ENCODE data around the gene TP53AIP1.

Gene TP53AIP1

DNA sequence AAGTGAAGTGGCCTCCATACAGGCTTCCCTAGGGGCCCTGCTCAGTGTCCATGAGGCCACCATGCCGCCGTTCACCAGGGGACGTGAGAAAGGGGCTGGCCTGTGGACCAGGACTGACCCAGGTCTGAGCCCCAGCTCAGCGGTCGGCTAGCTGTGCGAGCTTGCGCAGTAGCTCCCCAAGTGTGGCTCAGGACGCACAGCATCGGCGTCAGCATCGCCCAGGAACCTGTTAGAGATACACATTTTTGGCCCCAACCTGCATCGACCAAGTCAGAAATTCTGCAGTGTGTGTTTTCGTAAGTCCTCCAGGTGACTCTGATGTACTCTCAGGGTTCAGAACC lies 429 bp downstream of the TP53AIP1 start:
- DNase-seq: no peak

DNA sequence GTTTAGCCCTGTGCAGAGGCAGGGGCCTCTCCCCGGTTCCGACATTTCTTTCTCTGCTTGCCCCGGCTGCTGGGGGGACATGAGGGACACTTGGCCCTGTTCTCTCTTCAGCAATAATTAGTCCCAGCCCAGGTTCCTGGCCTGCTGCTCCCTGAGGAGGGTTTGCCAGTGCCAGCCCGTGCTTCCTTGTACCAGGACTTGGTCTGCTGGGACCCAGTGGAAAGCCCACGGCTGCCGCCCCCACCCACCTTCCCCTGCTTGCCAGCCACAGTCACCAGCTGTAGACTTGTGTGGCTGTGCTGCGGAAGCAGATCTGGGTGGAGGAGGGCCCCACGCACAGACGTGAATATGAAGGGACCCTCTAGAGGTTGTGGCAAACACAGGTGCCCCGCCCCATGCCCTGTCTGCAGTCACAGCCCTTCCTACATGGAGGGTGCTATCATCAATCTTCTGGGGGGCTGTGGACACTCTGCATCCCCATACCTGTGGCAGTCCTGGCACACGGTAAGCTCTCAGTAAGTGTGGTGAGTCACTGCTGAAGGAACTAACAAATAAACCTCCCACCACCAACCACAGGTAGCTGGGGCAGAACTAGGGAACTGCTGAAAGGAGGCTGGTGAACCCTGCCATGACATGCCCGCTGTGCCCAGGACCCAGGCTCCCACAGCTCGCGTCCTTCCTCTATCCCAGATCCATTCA lies 949 bp downstream of the TP53AIP1 start:
- no peak for DNase-seq

DNA sequence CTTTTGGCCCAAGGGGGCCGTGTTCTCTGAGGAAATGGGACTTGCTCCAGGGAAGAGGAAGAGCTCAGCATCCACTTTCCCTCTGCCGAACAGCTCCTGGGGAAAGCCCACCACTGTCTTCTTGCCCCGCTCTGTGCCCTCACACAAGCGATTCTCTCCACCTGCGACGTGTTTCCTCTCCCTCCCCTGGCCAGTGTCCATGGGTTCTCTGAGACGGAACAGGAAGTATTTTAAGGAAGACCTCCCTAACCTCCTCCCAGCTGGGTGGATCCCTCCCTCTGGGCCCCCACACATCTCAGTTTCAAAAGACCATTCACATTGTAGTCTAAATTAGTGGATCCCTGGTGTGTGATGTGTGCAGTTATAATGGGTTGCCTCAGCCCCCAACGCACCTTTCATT lies 1.6 kb downstream of the TP53AIP1 start:
- DNase-seq: no peak

DNA sequence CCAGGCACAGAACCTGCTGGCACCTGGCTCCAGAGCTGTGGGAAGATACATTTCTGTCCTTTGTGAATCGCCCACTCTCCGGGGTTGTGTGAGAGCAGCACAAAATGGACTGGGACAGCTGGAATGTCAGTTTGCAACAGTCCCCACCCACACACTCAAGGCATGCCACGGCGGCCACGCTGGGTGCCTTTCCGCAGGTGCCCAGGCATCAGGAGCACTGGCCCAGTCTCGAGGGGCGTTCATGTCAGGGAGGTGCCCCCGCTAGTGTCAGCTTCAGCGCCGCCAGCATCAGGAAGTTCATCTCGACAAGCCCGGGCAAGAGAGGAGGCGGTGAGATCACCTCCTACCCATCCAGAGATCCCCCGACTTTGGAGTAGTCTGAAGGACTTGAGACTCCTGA lies 2.1 kb downstream of the TP53AIP1 start:
- no peak for DNase-seq

DNA sequence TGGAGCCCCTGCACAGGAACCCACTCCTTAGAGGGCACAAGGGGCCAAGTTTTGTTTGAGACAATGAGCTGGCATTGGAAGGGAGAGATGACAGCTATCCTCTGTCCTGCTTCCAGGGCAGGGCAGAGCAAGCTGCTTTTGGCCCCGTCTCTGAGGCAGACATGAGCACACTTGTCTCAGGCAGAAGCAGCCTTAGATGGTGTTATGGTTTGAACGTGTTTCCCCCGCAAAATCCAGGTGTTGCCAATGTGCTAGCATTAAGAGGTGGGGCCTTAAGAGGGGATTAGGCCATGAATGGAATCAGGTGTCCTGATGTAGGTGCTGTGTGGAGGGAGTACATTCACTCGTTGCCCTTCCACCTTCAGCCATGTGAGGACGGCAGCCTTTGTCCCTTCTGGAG lies 2.5 kb downstream of the TP53AIP1 start:
- no peak for DNase-seq

DNA sequence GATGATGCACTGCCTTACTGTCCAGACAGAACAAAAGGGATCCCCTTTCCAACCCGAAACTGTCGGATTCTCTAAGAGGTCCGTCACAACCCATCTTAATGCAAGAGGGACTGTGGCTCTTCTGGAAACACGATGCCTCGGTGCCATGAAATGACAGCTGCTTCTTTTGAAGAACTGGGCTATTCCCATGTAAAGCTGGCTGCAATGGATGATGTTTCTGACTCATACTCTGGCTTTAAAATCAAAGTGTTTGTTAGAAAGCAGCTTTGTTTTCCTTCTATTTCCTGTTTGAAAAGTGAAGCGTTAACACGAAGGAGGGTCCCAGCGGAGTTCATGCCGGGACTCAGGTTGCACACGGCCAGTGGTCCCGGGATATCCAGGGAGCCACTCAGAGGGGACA lies 3.1 kb downstream of the TP53AIP1 start:
- no peak for DNase-seq

DNA sequence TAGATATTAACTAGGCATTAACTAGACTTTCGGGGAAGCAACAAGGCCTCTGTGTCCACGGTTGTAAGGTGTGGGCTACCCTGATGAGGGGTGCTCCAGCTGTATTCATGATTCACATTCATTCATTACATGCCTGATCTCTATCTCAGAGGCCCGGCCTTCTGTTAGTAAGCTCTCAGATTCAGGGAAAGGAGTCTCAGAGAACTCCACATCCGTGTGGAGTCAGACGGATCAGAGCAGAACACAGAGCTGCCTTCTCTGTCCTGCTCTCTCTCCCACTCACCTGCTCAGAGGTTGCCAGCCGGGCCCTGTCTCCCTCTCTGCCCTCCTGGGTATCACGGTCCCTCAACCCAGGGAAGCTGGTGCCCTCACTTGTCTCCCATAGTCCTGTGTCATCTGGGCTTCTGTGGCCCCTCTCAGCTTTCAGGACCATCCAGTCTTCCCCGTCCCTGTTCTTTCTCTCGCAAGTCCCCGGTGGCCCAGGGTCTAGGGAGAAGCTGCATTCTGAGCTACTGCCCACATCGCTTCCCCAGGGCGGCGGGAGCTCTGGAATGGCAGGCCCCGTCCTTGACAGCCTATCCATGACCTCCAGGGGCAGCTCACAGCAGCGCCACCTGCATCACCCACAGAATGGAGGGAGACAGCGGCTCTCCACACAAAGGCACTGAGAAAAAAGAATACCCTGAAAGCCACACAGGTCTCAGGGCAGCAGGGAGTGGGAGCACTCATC lies 4.3 kb downstream of the TP53AIP1 start:
- peak; percentile 74 for DNase-seq

DNA sequence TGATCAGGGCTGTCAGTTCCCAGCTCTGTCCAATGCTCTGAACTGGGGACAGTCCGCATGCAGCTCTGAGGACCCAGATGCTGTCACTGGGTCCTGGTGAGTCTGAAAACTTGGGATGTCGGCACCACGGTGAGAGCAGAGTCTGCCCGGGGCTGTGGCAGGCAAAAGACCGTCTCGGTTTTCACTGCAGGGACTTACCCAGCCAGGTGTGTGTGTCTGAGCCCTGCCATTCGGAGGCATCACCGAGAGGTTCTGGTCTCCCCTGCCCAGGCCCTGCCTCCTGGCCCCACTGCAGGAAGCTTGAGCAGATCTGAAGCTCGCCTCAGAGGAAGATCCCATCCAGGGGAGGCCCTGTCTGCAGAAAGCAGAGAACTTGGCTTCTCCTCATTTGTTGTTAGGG lies 5.2 kb downstream of the TP53AIP1 start:
- DNase-seq: peak; percentile 98

DNA sequence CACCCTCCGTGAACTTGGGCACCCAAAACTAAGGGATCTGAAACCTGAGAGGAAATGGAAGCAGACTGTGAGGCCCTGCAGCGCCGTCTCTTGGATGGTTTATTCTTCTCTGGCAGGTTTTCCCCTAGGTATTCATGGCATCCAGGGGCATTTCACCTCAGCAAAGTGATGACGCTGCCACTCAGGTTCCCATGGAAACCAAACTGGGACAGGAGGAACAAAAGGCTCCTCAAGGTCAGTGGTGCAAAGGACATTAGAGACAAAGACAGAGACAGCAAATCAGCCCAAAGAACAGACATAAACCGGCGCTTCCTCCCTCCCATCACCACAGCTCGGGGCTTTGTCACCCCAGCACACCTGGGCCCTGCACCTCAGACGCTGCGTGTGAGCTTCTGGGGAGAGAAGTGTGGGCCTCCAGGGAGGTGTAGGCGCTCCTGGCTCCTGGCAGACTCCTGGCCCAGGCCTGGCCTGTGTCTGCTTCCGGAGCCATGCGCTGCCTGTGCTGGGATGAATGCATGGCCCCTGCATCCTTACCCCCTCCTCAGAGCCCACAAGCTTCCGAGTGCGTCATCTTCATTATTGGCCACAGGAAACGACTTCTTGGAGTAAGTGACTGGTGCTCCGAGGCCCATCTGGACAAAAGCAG lies 5.9 kb downstream of the TP53AIP1 start:
- DNase-seq: peak; percentile 80

DNA sequence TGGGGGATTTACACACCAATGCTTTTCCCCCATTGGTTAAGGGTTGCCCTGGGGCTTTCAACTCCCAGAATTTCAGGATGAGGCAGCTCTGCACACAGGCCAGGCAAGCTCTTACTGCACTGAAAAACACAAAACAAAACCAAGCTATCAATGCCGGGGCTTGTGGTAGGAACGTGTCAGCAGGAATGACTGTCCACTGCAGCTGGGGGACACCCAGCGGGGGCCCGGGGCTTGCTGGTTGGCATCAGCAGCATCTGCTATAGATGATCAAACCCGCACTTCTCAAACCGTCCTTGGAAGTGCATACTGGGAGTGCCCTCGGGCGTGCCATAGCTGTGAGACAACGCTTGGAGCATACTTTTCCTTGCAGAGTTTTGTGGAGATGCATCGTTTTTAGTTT lies 7.7 kb downstream of the TP53AIP1 start:
- no peak for DNase-seq

DNA sequence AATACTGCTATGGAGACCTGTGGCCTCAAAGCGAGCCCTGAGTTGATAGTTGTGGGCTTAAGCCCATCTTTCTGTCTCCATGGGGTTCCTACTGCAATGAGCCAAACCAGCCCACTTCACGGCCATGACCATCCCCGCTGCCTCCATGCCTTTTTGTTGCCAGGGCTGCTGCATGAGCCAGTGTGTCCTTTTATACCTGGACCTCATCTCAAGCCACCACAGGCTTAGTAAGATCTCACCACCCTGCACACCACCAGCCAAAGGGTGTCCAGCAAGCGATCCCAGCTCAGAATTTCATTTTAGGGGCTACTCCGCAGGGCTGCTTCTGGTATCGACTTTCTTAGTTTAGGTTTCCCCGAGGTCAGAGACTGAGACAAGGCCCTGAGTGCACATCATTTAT lies 8.3 kb downstream of the TP53AIP1 start:
- no peak for DNase-seq

DNA sequence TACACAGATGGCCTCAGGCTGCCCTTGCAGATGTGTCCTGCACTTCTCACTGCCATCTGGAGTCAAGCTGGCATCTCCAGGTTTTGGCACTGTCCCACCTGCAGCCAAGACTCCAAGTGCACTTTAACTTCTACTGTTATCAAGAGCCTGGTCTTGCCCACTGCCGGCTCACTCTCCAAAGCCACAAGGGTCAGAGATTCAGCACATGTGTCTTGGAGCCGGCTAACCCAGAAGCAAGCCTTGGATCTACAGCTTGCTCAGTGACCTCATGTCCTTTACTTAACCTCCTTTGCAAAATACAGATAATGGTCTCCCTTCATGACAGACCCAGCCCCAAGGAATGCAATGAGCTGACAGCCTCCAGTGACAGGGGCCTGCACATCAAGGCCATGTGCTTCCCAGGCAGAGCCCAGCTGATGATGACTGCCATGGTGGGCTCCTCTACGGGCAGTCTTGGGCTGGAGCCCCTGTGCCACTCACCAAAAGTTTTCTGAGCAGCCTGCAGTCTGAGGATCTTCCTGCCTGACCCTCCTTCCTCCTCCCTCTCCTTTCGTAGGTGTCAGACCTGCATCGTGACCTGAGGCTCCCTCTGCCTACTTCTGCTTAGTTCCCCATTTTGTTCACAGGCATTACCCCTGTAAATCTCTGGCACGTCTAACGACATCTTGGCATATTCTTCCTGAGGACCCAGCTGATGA lies 9.0 kb downstream of the TP53AIP1 start:
- no peak for DNase-seq

DNA sequence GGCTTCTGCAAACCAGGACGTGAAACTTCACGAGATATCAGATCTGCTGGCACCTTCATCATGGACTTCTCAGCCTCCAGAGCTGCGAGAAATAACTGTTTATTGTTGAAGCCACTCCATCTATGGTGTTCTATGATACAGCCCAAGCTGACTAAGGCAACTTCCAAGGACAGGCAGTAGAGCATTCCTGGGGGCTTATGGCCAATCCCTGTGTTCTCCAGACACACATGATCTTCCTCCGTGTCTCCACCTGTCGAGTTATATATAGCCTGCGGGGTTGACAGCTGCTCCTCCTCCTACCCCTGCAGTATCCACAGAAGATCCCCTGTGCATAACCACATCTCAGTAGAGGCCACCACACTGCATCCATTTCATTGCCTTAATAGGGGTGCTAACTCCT lies 11.0 kb downstream of the TP53AIP1 start:
- peak; percentile 88 for DNase-seq

DNA sequence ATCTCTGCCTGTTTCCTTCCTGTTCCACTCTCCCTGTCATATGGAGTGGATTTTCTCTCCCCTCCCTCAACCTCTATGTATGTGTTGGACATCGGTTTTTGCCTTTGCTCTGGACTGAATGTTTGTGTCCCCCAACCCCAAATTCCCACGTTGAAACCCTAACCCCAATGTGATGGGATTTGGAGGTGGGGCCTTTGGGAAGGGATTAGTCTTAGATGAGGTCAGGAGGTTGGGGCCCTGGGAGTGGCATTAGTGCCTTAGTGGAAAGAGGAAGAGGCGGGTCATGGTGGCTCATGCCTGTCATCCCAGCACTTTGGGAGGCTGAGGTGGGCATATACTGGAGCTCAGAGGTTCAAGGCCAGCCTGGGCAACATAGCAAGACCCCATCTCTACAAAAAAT lies 11.6 kb downstream of the TP53AIP1 start:
- no peak for DNase-seq

DNA sequence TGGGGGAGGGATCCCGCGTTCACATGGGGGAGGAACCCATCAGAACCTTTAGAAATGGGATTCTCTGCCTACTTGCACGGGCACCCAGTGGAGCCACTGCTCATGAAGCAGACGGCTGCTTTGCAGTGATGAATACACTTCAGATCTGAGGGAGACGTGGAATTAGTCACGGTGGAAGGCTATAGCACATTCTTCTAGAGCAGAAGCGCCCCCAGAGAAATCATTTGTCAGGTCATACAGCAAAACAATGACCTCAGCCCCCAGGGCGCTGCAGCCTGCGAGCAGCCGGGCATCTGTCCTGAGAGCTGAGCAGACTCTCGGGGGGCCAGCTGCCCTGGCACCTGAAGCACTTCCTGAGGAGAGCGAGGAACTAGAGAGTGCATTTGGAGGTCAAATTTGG lies 12.7 kb downstream of the TP53AIP1 start:
- no peak for DNase-seq

DNA sequence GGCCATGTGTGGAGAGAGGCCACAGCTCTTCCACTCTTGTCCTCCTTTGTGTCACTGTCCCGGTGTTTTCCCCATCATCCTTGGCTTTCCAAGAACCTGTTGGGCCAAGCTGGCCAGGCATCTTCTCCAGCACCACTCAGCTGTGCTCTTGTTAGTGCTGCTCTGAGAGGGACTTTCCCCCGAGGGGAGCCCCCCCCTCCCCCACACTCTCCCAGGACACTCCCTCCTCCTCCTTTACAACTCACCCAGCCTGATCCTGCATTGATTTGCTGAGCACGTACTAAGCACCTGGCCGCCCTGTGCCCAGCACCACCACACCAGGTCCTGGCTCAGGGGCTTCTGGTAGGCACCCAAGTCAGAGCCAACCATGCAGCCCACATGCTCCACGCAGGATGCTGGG lies 13.2 kb downstream of the TP53AIP1 start:
- no peak for DNase-seq

DNA sequence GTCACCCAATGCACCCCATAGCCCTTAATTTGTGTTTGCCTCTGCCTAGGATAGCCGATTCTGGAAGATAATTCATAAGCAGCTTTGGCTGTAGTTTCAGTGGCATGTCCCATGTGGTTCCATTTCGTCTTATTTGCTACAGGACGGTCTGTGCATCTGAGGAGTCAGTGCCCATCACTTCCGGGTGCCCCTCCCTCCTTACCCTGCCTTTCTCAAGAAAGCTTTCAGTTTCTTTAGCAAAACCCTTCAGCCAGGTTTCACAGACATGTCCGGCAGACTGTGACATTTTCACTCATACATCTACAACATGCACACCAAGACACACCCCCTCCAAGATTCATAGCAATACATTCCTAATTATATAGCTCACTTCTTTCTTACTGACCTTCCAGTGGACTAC lies 14.3 kb downstream of the TP53AIP1 start:
- no peak for DNase-seq

DNA sequence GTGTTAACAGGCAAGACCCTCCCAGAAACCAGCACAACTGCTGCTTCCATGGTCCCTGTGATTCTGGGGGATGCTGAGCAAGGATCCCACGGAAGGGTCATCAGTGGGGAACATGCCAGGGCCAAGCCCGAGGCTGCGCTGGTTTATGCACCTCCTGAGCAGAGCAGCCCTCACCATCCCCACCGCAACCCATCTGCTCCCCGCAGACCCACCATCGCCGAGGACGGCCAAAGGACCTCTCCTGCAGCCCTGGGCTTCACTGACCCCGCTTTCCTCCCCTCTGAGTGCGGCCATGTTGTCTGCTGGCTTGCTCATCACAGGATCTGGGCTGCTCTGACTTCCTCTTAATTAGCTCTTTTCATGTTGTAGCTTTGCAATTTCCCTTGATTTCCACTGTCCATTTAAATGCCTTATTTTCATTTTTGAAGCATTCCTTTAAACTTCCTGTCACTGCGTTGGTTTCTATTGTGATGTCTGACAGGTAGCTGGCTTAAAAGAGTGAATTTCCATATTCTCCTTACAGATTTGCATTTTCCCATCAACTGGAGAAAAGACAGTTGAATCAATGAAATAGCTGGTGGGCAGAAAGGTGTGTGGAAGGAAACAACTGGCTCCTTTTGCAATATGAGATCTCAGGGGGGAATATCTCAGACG lies 14.9 kb downstream of the TP53AIP1 start:
- DNase-seq: peak; percentile 99

DNA sequence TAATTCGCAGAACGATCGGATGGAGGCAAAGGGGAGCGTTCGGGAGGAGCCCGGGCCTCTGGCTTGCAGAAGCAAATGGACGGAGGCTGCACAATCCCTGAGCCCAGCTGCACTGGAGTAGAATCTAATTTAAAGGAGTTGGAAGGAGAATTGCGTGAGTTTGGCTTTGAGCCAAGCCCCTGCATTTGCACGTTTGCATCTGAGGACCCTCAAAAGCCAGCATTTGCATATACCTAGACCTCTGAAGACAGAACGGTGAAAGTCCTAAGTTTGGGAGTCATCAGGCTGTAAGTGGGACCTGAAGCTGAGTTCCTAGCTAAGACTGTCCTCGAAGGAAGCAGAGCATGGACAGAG lies 15.6 kb downstream of the TP53AIP1 start:
- DNase-seq: no peak

DNA sequence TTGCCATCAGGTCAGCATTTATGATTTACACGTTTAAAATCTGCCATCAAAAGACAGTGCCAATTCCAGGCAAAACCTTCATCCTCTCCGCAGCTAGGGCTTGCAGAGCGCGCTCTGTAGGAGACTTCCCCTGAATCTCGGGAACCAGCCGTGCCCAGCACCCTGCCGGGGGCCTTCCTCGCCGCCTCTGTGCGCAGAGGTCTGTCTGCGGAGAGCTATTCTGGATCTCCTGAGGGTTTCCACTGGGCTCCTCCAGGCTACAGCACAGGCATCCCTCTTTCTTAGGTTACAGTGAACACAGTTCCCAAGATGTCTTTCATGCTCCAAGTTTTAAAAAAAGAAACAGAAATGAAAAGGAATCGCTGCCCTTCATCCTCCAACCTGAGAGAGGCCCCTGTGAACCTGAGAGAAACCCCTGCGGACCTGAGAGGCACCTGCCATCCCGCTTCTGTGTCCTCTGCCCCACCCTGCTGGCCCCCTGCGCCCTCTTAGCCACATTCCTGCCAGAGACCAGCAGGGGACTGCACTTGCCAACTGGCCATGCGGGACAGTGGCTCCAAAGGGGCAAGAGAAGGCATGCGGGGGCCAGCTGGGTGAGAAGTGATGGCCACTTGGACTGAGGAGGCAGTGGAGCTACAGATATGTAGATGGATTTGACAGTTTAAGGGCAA lies 16.1 kb downstream of the TP53AIP1 start:
- no peak for DNase-seq

DNA sequence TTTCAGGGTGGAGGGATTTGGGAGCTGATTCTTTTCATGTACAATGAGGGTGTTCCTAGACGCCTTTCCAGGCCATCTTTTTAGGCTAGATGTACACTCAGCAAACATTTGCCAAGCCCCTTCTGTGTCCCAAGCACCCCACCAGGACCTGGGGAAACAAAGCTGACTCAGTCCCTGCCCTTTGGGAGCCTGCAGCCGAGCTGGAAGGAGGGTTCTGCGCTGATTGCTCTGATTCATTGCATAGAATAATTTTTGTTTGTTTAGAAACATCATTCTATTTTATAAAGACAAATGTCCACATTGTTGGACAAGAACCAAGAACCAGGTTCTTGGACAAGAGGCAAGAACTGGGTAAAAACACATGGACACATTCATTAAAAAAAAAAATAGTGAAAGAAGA lies 16.7 kb downstream of the TP53AIP1 start:
- DNase-seq: no peak

DNA sequence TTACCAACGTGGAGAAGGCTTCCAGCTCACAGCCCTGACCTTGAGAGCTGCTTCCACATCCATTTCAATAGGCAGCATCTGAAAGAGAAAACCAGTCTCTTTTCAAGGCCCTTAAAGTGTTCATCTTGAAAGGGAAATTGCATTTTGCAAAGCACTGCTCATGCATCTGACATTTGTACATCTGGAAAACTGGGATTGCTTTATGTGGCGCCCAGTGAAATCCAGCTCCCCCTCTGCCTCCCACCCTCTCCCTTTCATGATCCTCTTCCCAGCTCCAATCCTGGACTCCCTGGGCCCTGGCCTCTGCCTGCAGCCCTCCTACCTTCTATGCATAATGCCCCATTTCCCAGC lies 17.4 kb downstream of the TP53AIP1 start:
- DNase-seq: no peak

Measured in NCI-H526 treated with DMSO at 0.1 percent for 48 hours (cell line).